NCI-H1417 treated with DMSO at 0.1 percent for 48 hours (cell line): ENCODE data around the gene CLCN1.

Experiments used
- DNase-seq: peaks from one replicate; lab custom pipeline; 2025; lab: John Stamatoyannopoulos, UW

The CLCN1 gene

GRCh38 chr7:143396625-143397556, 81.0 kb downstream of the CLCN1 start:
- no peak for DNase-seq

GRCh38 chr7:143397710-143398530, 82.0 kb downstream of the CLCN1 start:
- DNase-seq = no peak

GRCh38 chr7:143398616-143399015, 82.7 kb downstream of the CLCN1 start:
- DNase-seq = no peak

GRCh38 chr7:143399151-143399550, 83.2 kb downstream of the CLCN1 start:
- no peak for DNase-seq

- DNase-seq = no peak
Observed at GRCh38 chr7:143399642-143400041, 83.7 kb downstream of the CLCN1 start.

- no peak for DNase-seq
Observed at GRCh38 chr7:143401265-143401664, 85.4 kb downstream of the CLCN1 start.
